Measurements from ENCODE around the gene MPC1L. TPM values are rescaled to one million over a fixed set of nuclear protein-coding genes. Genes with fewer than 3 reads are reported as not detected.

MPC1L gene
- total and polyA plus RNA-seq, 2 experiments from 2014 or later, result not detected

DNA sequence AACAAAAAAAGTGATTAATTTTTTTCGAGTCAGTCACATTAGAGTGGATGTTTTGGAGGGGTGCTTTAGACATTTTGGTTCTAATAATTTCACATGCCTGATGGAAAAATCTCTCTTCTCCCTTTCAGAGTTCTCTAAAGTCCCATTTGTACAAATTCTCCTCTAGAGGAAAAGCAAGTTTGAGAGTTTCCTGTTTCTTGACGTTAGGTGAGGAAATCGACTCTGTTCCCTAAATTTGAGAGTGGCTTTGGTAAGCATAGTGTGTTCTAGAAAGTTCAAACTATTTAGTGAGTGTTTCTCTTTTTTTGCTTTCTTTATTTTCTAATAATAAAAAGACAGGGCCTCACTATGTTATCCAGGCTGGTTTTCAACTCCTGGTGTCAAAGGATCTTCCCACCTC is 44.1 kb upstream of the MPC1L start:
- Mint-ChIP-seq H3K27me3 (ENCODE audit: insufficient read depth, low read depth, poor library complexity) (no peaks in the 10 kb centered on the region), H3K27ac (no peak overlapping the region), H3K4me1 (peaks cover 6% of the 10 kb centered on the region; the same call in 1 of the 3 replicates), H3K4me3 (no peak overlapping the region), H3K36me3 (ENCODE audit: low read depth) (no peaks in the 10 kb centered on the region), H3K9me3 (no peaks in the 10 kb centered on the region)
- H4K20me1 ChIP-seq (replicated peaks; ENCODE audit: insufficient read depth), result no peaks in the 10 kb centered on the region; the same call in 1 of the 2 replicates
- no peaks in the 10 kb centered on the region for H3K4me1 ChIP-seq (ENCODE audit: insufficient read depth)
- H3K36me3 ChIP-seq (ENCODE audit: insufficient read depth), result no peaks in the 10 kb centered on the region
- H3K27ac ChIP-seq (ENCODE audit: low read depth), result no peak overlapping the region
- H2AFZ ChIP-seq, result no peak overlapping the region
- H3F3A ChIP-seq (replicated peaks; ENCODE audit: low read depth), result no peaks in the 10 kb centered on the region
- H3K4me2 ChIP-seq, result no peak overlapping the region
- DNase-seq (ENCODE audit: low spot score) (no peak), ATAC-seq (no peak)
- H3K4me3 ChIP-seq, result no peak overlapping the region
- TF ChIP-seq NANOG (IDR thresholded peaks at IDR 0.05; ENCODE audit: borderline replicate concordance), result no peak
- no peak for TF ChIP-seq EZH2phosphoT487 (IDR thresholded peaks at IDR 0.05; ENCODE audit: unreplicated experiment)
- no peak for TF ChIP-seq STAT1 (IDR thresholded peaks at IDR 0.05; ENCODE audit: unreplicated experiment)
- no peak for TF ChIP-seq ZNF114 (CRISPR knock-in tag; IDR thresholded peaks at IDR 0.05)
- no peak for TF ChIP-seq POLR2AphosphoS5 (IDR thresholded peaks at IDR 0.05; ENCODE audit: low read depth)
- no peak for TF ChIP-seq JUNB (IDR thresholded peaks at IDR 0.05; ENCODE audit: unreplicated experiment)
- no peak for TF ChIP-seq CREB1 (CRISPR knock-in tag; IDR thresholded peaks at IDR 0.05; ENCODE audit: low read depth)
- H3K79me2 ChIP-seq (replicated peaks; ENCODE audit: insufficient read depth), result peaks cover 29% of the 10 kb centered on the region
- H3K27me3 ChIP-seq (ENCODE audit: insufficient read depth), result no peaks in the 10 kb centered on the region
- H3K9me2 ChIP-seq (ENCODE audit: insufficient read depth), result no peaks in the 10 kb centered on the region

DNA sequence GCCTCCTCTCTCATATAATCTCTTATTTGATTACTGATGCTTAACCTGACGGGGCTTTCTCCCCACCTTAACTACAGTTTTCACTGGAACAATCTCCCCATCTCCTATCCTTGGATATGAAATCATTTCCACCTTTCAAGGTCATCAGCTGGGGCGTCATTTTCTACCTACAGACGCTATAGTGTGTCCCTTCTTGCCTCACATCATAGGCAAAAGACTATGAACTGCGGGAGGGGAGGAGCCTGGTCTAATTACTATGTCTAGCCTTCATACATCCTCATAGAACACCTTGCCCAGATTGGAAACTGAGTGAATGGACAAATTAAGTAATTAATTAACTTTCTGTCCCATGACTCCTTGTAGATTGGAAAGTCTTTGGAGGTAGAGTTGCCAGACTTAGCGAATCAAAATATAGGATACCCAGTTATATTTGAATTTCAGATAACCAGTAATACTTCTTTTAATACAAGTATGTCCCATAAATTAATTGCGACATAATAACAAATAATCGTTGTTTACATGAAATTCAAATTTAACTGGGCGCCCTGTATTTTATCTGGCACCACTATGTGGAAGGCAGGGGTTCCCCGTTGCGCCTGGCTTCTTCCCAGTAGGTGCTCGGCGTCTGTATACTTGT is 43.2 kb upstream of the MPC1L start:
- H3K27me3 ChIP-seq (ENCODE audit: insufficient read depth), result no peaks in the 10 kb centered on the region
- Mint-ChIP-seq H3K4me3 (peak overlapping the region; percentile 83), H3K27ac (no peak overlapping the region), H3K27me3 (ENCODE audit: insufficient read depth, low read depth, poor library complexity) (no peaks in the 10 kb centered on the region), H3K9me3 (no peaks in the 10 kb centered on the region), H3K36me3 (ENCODE audit: low read depth) (no peaks in the 10 kb centered on the region), H3K4me1 (peaks cover 6% of the 10 kb centered on the region; the same call in 1 of the 3 replicates)
- no peaks in the 10 kb centered on the region; the same call in 1 of the 2 replicates for H4K20me1 ChIP-seq (replicated peaks; ENCODE audit: insufficient read depth)
- H3K9me2 ChIP-seq (ENCODE audit: insufficient read depth), result no peaks in the 10 kb centered on the region
- H3K4me1 ChIP-seq (ENCODE audit: insufficient read depth), result no peaks in the 10 kb centered on the region
- H3K36me3 ChIP-seq (ENCODE audit: insufficient read depth), result no peaks in the 10 kb centered on the region
- H2AFZ ChIP-seq, result 0 out of 2 replicates have a peak overlapping the region, but pooled peaks have one; percentile 52
- H3K4me2 ChIP-seq, result peak overlapping the region; percentile 73
- H3F3A ChIP-seq (replicated peaks; ENCODE audit: low read depth), result no peaks in the 10 kb centered on the region
- peaks cover 38% of the 10 kb centered on the region for H3K79me2 ChIP-seq (replicated peaks; ENCODE audit: insufficient read depth)
- DNase-seq (ENCODE audit: low spot score), result peak; percentile 51
- H3K27ac ChIP-seq (ENCODE audit: low read depth), result no peak overlapping the region
- H3K4me3 ChIP-seq, result peak overlapping the region; percentile 71
- peak; percentile 59 for ATAC-seq
- TF ChIP-seq, protein P1, sequence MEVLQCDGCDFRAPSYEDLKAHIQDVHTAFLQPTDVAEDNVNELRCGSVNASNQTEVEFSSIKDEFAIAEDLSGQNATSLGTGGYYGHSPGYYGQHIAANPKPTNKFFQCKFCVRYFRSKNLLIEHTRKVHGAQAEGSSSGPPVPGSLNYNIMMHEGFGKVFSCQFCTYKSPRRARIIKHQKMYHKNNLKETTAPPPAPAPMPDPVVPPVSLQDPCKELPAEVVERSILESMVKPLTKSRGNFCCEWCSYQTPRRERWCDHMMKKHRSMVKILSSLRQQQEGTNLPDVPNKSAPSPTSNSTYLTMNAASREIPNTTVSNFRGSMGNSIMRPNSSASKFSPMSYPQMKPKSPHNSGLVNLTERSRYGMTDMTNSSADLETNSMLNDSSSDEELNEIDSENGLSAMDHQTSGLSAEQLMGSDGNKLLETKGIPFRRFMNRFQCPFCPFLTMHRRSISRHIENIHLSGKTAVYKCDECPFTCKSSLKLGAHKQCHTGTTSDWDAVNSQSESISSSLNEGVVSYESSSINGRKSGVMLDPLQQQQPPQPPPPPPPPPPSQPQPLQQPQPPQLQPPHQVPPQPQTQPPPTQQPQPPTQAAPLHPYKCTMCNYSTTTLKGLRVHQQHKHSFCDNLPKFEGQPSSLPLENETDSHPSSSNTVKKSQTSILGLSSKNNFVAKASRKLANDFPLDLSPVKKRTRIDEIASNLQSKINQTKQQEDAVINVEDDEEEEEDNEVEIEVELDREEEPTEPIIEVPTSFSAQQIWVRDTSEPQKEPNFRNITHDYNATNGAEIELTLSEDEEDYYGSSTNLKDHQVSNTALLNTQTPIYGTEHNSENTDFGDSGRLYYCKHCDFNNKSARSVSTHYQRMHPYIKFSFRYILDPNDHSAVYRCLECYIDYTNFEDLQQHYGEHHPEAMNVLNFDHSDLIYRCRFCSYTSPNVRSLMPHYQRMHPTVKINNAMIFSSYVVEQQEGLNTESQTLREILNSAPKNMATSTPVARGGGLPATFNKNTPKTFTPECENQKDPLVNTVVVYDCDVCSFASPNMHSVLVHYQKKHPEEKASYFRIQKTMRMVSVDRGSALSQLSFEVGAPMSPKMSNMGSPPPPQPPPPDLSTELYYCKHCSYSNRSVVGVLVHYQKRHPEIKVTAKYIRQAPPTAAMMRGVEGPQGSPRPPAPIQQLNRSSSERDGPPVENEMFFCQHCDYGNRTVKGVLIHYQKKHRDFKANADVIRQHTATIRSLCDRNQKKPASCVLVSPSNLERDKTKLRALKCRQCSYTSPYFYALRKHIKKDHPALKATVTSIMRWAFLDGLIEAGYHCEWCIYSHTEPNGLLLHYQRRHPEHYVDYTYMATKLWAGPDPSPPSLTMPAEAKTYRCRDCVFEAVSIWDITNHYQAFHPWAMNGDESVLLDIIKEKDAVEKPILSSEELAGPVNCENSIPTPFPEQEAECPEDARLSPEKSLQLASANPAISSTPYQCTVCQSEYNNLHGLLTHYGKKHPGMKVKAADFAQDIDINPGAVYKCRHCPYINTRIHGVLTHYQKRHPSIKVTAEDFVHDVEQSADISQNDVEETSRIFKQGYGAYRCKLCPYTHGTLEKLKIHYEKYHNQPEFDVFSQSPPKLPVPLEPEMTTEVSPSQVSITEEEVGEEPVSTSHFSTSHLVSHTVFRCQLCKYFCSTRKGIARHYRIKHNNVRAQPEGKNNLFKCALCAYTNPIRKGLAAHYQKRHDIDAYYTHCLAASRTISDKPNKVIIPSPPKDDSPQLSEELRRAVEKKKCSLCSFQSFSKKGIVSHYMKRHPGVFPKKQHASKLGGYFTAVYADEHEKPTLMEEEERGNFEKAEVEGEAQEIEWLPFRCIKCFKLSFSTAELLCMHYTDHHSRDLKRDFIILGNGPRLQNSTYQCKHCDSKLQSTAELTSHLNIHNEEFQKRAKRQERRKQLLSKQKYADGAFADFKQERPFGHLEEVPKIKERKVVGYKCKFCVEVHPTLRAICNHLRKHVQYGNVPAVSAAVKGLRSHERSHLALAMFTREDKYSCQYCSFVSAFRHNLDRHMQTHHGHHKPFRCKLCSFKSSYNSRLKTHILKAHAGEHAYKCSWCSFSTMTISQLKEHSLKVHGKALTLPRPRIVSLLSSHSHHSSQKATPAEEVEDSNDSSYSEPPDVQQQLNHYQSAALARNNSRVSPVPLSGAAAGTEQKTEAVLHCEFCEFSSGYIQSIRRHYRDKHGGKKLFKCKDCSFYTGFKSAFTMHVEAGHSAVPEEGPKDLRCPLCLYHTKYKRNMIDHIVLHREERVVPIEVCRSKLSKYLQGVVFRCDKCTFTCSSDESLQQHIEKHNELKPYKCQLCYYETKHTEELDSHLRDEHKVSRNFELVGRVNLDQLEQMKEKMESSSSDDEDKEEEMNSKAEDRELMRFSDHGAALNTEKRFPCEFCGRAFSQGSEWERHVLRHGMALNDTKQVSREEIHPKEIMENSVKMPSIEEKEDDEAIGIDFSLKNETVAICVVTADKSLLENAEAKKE (CRISPR knock-in tag; IDR thresholded peaks at IDR 0.05), result no peak
- TF ChIP-seq JUNB (IDR thresholded peaks at IDR 0.05; ENCODE audit: unreplicated experiment), result no peak
- TF ChIP-seq, protein P2, sequence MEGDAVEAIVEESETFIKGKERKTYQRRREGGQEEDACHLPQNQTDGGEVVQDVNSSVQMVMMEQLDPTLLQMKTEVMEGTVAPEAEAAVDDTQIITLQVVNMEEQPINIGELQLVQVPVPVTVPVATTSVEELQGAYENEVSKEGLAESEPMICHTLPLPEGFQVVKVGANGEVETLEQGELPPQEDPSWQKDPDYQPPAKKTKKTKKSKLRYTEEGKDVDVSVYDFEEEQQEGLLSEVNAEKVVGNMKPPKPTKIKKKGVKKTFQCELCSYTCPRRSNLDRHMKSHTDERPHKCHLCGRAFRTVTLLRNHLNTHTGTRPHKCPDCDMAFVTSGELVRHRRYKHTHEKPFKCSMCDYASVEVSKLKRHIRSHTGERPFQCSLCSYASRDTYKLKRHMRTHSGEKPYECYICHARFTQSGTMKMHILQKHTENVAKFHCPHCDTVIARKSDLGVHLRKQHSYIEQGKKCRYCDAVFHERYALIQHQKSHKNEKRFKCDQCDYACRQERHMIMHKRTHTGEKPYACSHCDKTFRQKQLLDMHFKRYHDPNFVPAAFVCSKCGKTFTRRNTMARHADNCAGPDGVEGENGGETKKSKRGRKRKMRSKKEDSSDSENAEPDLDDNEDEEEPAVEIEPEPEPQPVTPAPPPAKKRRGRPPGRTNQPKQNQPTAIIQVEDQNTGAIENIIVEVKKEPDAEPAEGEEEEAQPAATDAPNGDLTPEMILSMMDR (conservative IDR thresholded peaks at IDR 0.05; ENCODE audit: low read depth in 2 of 2), result no peak
- TF ChIP-seq, protein P3, sequence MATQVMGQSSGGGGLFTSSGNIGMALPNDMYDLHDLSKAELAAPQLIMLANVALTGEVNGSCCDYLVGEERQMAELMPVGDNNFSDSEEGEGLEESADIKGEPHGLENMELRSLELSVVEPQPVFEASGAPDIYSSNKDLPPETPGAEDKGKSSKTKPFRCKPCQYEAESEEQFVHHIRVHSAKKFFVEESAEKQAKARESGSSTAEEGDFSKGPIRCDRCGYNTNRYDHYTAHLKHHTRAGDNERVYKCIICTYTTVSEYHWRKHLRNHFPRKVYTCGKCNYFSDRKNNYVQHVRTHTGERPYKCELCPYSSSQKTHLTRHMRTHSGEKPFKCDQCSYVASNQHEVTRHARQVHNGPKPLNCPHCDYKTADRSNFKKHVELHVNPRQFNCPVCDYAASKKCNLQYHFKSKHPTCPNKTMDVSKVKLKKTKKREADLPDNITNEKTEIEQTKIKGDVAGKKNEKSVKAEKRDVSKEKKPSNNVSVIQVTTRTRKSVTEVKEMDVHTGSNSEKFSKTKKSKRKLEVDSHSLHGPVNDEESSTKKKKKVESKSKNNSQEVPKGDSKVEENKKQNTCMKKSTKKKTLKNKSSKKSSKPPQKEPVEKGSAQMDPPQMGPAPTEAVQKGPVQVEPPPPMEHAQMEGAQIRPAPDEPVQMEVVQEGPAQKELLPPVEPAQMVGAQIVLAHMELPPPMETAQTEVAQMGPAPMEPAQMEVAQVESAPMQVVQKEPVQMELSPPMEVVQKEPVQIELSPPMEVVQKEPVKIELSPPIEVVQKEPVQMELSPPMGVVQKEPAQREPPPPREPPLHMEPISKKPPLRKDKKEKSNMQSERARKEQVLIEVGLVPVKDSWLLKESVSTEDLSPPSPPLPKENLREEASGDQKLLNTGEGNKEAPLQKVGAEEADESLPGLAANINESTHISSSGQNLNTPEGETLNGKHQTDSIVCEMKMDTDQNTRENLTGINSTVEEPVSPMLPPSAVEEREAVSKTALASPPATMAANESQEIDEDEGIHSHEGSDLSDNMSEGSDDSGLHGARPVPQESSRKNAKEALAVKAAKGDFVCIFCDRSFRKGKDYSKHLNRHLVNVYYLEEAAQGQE (IDR thresholded peaks at IDR 0.05; ENCODE audit: unreplicated experiment), result no peak
